Activated T-helper 1 cell treated with anti-CD3 and anti-CD28 coated beads, Interleukin-12 subunit alpha, Interleukin-12 subunit beta, Interleukin-2, Interleukin-4 antibody, amounts not matched to agents 30 ng/mL and 10 ng/mL and 1 ng/mL, durations not matched to agents 14 hours and 24 hours and 36 hours (primary cell): ENCODE measurements around the gene MVB12B. TPM values are rescaled to one million over a fixed set of nuclear protein-coding genes. Genes with fewer than 3 reads are reported as not detected.

Experiments used
- DNase-seq: peaks from one replicate; pipeline ENCODE4 v3.0.0; 2021; ENCODE audit warnings: low spot score
- H3K27ac Mint-ChIP-seq: one replicate; pipeline ENCODE4 v1.8.0; 2021; ENCODE audit warnings: mild to moderate bottlenecking, mixed read lengths
- H3K27me3 Mint-ChIP-seq: one replicate; pipeline ENCODE4 v1.8.0; 2022; ENCODE audit warnings: mild to moderate bottlenecking, moderate library complexity, mixed read lengths; ENCODE audit not compliant: insufficient read depth
- H3K36me3 Mint-ChIP-seq: one replicate; pipeline ENCODE4 v1.8.0; 2021; ENCODE audit warnings: low read depth, mixed read lengths
- H3K4me1 Mint-ChIP-seq: one replicate; pipeline ENCODE4 v1.8.0; 2021; ENCODE audit warnings: low read depth, mixed read lengths
- H3K4me3 Mint-ChIP-seq: one replicate; pipeline ENCODE4 v1.8.0; 2021; ENCODE audit warnings: mild to moderate bottlenecking, moderate library complexity, mixed read lengths
- H3K9me3 Mint-ChIP-seq: one replicate; pipeline ENCODE4 v1.8.0; 2021; ENCODE audit warnings: mixed read lengths
- intact Hi-C: fragments of 100-400 bp; cut with micrococcal nuclease; formaldehyde crosslinking; loops from one replicate; pipeline ENCODE4 v1.15.1; 2024
- total RNA-seq: library from RNA; stranded (reverse); gene quantifications from 2 replicates; pipeline ENCODE4 v1.2.3, GENCODE V29; 2022

The MVB12B gene
- total RNA-seq, 1 donor from 2014 or later = 1.1 TPM

GRCh38 chr9:126342621-126343031, 16.0 kb downstream of the MVB12B start:
- Mint-ChIP-seq H3K36me3 (no peaks in the 10 kb centered on the region), H3K4me1 (no peaks in the 10 kb centered on the region), H3K4me3 (no peak overlapping the region), H3K9me3 (no peaks in the 10 kb centered on the region), H3K27me3 (peaks cover 5% of the 10 kb centered on the region), H3K27ac (no peak overlapping the region)
- DNase-seq = no peak
- intact Hi-C loops = no loop called here

DNA sequence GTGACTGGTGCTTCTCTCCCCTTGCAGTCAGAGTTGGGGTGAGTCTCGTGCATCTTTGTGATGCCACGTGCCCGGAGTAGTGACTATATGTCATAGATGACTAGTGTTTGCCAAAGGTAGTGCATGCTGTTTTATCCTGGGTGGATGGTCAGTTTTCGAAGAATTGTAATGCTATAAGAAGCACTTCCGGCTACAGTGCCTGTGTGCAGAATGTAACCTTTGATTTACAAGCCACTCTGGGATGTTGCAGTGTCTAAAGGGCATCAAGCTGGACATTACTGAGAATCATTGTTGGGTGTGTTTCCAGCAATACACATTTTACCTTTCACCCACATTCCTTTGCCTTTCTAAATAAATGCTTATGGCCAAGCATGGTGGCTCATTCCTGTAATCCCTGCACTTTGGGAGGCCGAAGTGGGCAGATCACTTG, 16.7 kb downstream of the MVB12B start:
- no peak for DNase-seq
- intact Hi-C loops = no loop called here
- Mint-ChIP-seq H3K27me3 (peaks cover 5% of the 10 kb centered on the region), H3K9me3 (no peaks in the 10 kb centered on the region), H3K4me3 (no peak overlapping the region), H3K27ac (no peak overlapping the region), H3K36me3 (no peaks in the 10 kb centered on the region), H3K4me1 (no peaks in the 10 kb centered on the region)

DNA sequence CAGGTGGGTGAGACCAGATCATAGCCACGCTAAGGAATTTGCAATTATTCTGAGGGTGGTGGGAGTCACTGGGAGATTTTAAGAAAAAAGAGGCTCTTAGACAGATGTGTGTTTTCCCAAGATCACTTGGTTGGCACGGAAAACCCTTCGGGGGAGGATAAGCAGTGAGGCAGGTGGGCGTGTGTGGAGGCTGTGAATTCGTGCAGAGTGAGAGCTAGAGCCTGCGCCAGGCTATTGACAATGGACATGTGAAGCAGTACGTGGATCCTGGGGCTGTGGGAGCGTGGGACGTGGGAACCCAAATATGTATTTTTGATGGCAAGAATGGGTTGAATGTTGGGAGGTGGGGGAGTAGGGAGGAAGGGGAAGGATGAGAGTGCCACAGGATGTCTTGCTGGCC, 19.4 kb downstream of the MVB12B start:
- Mint-ChIP-seq H3K36me3 (no peaks in the 10 kb centered on the region), H3K4me3 (no peak overlapping the region), H3K9me3 (peaks cover 2% of the 10 kb centered on the region), H3K4me1 (no peaks in the 10 kb centered on the region), H3K27me3 (peaks cover 9% of the 10 kb centered on the region), H3K27ac (no peak overlapping the region)
- DNase-seq = no peak
- intact Hi-C loops = no loop called here

DNA sequence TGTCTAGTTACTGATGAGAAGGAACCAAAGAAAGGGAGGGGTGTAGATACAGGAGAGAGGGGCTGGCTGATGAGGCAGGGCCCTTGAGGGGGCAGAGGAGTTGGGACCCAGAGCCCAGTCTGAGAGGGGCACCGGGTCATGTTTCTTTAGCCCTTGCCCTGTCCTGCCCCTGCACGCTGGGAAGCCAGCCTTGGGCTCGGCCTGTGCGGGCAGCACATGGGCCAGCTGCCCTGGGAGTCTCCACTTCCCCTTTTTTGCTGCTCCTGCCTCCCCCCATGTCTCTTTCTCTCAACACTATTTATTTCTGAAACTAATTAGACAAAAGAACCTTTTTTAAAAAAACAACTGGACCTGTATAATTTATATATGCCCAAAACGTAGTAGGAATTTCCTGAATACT, 20.5 kb downstream of the MVB12B start:
- Mint-ChIP-seq H3K9me3 (peaks cover 6% of the 10 kb centered on the region), H3K27ac (no peak overlapping the region), H3K36me3 (no peaks in the 10 kb centered on the region), H3K4me1 (no peaks in the 10 kb centered on the region), H3K27me3 (peaks cover 11% of the 10 kb centered on the region), H3K4me3 (no peak overlapping the region)
- no peak for DNase-seq
- intact Hi-C loops = no loop called here

GRCh38 chr9:126347911-126348760, 21.5 kb downstream of the MVB12B start:
- intact Hi-C loops = no loop called here
- no peak overlapping the region for H3K27ac Mint-ChIP-seq
- H3K4me3 Mint-ChIP-seq = no peak overlapping the region
- DNase-seq = no peak
- peaks cover 11% of the 10 kb centered on the region for H3K27me3 Mint-ChIP-seq
- H3K36me3 Mint-ChIP-seq = no peaks in the 10 kb centered on the region
- peaks cover 6% of the 10 kb centered on the region for H3K9me3 Mint-ChIP-seq
- H3K4me1 Mint-ChIP-seq = no peaks in the 10 kb centered on the region

DNA sequence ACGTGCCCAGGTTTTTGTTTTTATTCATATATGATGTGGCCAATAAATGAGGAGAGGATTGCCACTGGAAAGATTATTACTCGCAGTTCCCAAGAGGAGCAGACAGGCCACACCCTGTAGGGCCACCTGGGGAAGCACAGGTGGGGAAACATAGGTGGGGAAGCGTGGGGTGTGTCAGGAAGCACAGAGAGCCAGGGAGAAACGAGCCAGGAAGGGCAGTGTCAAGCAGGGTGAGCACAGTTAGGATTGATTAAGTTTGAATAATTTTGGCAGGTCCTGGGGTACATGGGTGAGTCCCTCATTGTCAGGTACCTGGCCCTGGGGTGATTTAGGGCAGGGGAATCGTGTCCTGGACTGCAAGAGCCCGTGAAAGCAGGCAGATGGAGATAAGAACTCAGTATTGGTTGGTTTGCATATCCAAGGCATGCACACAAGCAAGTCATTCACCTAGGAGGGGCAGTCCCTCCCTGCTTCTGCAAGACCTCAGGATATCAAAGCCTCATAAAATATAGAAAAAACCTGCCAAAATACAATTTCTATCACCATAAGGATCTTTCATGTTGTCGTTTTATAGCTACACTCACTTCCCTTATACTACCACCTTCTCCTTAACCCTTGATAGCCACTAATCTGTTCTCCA, 22.4 kb downstream of the MVB12B start:
- no peak overlapping the region for H3K4me3 Mint-ChIP-seq
- no peak for DNase-seq
- intact Hi-C loops = no loop called here
- H3K36me3 Mint-ChIP-seq = no peaks in the 10 kb centered on the region
- H3K9me3 Mint-ChIP-seq = peaks cover 6% of the 10 kb centered on the region
- H3K27me3 Mint-ChIP-seq = peaks cover 11% of the 10 kb centered on the region
- H3K4me1 Mint-ChIP-seq = no peaks in the 10 kb centered on the region
- no peak overlapping the region for H3K27ac Mint-ChIP-seq

GRCh38 chr9:126354887-126355770, 28.5 kb downstream of the MVB12B start:
- Mint-ChIP-seq H3K9me3 (peaks cover 11% of the 10 kb centered on the region), H3K27ac (no peak overlapping the region)

GRCh38 chr9:126357074-126357473, 30.4 kb downstream of the MVB12B start:
- Mint-ChIP-seq H3K4me1 (no peaks in the 10 kb centered on the region), H3K4me3 (no peak overlapping the region), H3K9me3 (peaks cover 25% of the 10 kb centered on the region), H3K36me3 (peaks cover 4% of the 10 kb centered on the region), H3K27ac (no peak overlapping the region), H3K27me3 (peaks cover 10% of the 10 kb centered on the region)
- intact Hi-C loops = no loop called here
- no peak for DNase-seq

More at GRCh38 chr9:126354887-126355770, 28.5 kb downstream of the MVB12B start:
- Mint-ChIP-seq H3K4me3 (no peak overlapping the region), H3K4me1 (no peaks in the 10 kb centered on the region), H3K36me3 (no peaks in the 10 kb centered on the region), H3K27me3 (peaks cover 16% of the 10 kb centered on the region)
- no peak for DNase-seq
- intact Hi-C loops = no loop called here

DNA sequence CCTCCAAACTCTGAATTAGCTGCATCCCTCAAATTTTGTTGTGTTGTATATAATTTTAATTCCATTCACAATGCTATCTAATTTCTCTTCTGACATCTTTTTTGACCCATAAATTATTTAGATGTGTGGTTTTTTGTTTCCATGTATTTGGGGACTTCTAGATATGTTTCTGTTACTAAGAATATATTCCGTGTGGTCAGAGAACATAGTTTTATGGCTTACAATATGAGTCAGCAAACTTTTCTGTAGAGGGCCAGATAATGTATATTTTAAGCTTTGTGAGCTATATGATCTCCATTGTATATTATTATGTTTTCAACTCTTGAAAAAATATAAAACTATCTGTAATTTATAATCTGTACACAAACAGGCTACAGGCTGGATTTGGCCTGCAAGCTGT, 33.4 kb downstream of the MVB12B start:
- Mint-ChIP-seq H3K27ac (no peak overlapping the region), H3K36me3 (peaks cover 7% of the 10 kb centered on the region), H3K4me3 (no peak overlapping the region), H3K9me3 (peaks cover 40% of the 10 kb centered on the region), H3K4me1 (no peaks in the 10 kb centered on the region), H3K27me3 (peaks cover 7% of the 10 kb centered on the region)
- DNase-seq = no peak
- intact Hi-C loops = no loop called here

GRCh38 chr9:126361810-126362238, 35.2 kb downstream of the MVB12B start:
- no peaks in the 10 kb centered on the region for H3K4me1 Mint-ChIP-seq
- no peak overlapping the region for H3K27ac Mint-ChIP-seq
- intact Hi-C loops = no loop called here
- no peak overlapping the region for H3K4me3 Mint-ChIP-seq
- no peak for DNase-seq
- H3K27me3 Mint-ChIP-seq = peaks cover 9% of the 10 kb centered on the region
- H3K36me3 Mint-ChIP-seq = peaks cover 7% of the 10 kb centered on the region
- H3K9me3 Mint-ChIP-seq = peaks cover 40% of the 10 kb centered on the region

DNA sequence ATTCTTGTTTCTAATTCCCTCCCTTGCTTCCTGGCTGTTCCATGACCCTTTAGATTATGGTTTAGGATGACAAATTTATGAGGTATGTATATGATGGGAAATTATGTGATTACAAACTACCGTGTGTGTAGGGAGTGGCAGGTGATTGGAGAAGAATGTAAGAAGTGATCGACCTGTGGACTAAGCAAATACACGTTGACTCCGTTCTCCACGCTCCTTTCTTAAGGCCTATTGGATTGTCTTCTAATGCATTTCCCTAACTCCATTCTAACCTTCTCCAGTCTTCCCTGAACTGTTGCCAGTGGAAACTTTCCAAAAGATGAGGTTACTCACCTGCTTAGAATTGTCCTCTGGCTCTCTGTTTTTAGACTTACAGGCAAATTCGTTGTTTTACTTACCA, 36.6 kb downstream of the MVB12B start:
- H3K4me1 Mint-ChIP-seq = no peaks in the 10 kb centered on the region

DNA sequence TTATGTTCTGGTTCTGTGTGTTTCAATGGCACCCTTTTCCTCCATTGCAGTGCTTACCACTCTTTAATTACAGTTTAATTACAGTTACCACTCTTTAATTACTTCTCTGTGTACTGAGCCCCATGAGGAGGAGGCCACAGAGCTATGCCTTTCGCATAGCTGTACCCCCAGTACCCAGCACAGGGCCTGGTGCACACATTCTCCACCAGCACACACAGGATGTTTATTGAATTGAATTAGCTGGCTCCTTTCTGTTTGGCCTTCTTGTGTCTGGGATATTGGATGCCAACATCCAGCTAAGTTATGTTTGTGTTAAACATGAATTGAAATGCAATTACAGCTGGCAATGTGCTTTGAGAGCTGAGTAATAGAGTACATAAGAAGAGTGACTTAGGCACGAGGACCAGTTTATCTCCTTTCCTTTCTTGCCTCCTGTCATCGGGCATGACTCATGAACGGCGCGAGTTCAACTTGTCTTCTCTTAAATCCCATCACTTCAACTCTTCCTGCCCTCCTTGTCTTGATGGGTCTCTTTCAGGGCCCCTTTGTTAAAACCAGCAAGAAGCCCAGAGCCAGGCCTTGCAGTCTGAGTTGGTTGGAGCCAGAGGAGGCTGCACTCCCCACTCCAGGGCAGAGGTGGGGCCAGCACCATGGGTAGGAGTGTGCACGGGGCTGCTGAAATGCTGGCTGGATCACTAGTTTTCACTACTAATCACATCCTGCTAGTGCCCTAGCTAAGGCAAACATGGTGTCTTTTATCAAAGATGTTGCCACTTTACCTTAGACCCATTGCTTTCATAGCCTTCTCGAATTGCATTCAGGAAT, 37.4 kb downstream of the MVB12B start:
- no peaks in the 10 kb centered on the region for H3K4me1 Mint-ChIP-seq
- peaks cover 40% of the 10 kb centered on the region for H3K9me3 Mint-ChIP-seq
- DNase-seq = no peak
- H3K4me3 Mint-ChIP-seq = no peak overlapping the region
- peaks cover 5% of the 10 kb centered on the region for H3K27me3 Mint-ChIP-seq
- intact Hi-C loops = no loop called here
- peaks cover 7% of the 10 kb centered on the region for H3K36me3 Mint-ChIP-seq
- H3K27ac Mint-ChIP-seq = no peak overlapping the region

More for the DNA sequence above, 36.6 kb downstream of the MVB12B start:
- peaks cover 40% of the 10 kb centered on the region for H3K9me3 Mint-ChIP-seq
- H3K36me3 Mint-ChIP-seq = peaks cover 7% of the 10 kb centered on the region
- intact Hi-C loops = no loop called here
- peaks cover 9% of the 10 kb centered on the region for H3K27me3 Mint-ChIP-seq
- no peak overlapping the region for H3K4me3 Mint-ChIP-seq
- no peak overlapping the region for H3K27ac Mint-ChIP-seq
- DNase-seq = no peak
